Liver (tissue), 9 donors: ENCODE data around the gene NECAB2. TPM values are rescaled to one million over a fixed set of nuclear protein-coding genes. Genes with fewer than 3 reads are reported as not detected.

Experiments
- DNase-seq: peaks from one replicate; pipeline ENCODE4 v3.0.0-alpha.2; 2017; ENCODE audit warnings: low spot score
- H3K27ac ChIP-seq, 2 donors: one replicate each; pipeline ENCODE4 v1.7.0; 2013; ENCODE audit warnings: inconsistent platforms in 2 of 2, low read length in 2 of 2, control low read depth in 1 of 2, low read depth in 1 of 2, mild to moderate bottlenecking in 1 of 2
- H3K27me3 ChIP-seq, 4 donors: one replicate each; pipeline versions ENCODE4 v1.6.1 to v1.7.0; 2013; ENCODE audit warnings: low read length in 3 of 4, inconsistent platforms in 1 of 4, mild to moderate bottlenecking in 1 of 4, moderate library complexity in 1 of 4; ENCODE audit not compliant: control insufficient read depth in 4 of 4, insufficient read depth in 4 of 4
- H3K36me3 ChIP-seq, 4 donors: one replicate each; pipeline versions ENCODE4 v1.6.1 to v1.7.0; 2013; ENCODE audit warnings: low read length in 3 of 4, mild to moderate bottlenecking in 3 of 4, low read depth in 1 of 4, moderate library complexity in 1 of 4; ENCODE audit not compliant: control insufficient read depth in 4 of 4, insufficient read depth in 3 of 4
- H3K4me1 ChIP-seq, 4 donors: one replicate each; pipeline versions ENCODE4 v1.6.1 to v1.7.0; 2013; ENCODE audit warnings: low read length in 3 of 4, mild to moderate bottlenecking in 3 of 4, moderate library complexity in 1 of 4; ENCODE audit not compliant: control insufficient read depth in 4 of 4, insufficient read depth in 4 of 4
- H3K4me3 ChIP-seq, 3 donors: one replicate each; pipeline versions ENCODE4 v1.6.1 to v1.7.0; 2013; ENCODE audit warnings: low read length in 3 of 3, control low read depth in 1 of 3, low read depth in 1 of 3, mild to moderate bottlenecking in 1 of 3
- H3K9ac ChIP-seq, 2 donors: one replicate each; pipeline ENCODE4 v1.7.0; 2013; ENCODE audit warnings: low read length in 2 of 2, mild to moderate bottlenecking in 2 of 2, moderate library complexity in 2 of 2, control low read depth in 1 of 2, low read depth in 1 of 2
- H3K9me3 ChIP-seq, 4 donors: one replicate each; pipeline versions ENCODE4 v1.6.1 to v1.7.0; 2013; ENCODE audit warnings: low read length in 3 of 4; ENCODE audit not compliant: control insufficient read depth in 4 of 4
- FOXA1 ChIP-seq: IDR thresholded peaks from 2 replicates; pipeline ENCODE4 v1.6.1; 2016; ENCODE audit warnings: antibody characterized with exemption
- FOXA2 ChIP-seq: IDR thresholded peaks from 2 replicates; pipeline ENCODE4 v1.6.1; 2016; ENCODE audit warnings: antibody characterized with exemption
- GABPA ChIP-seq, 2 donors: IDR thresholded peaks in 1 of 2; conservative IDR thresholded peaks in 1 of 2; 2 replicates each; pipeline ENCODE4 v1.6.1; 2016; ENCODE audit warnings: antibody characterized with exemption in 2 of 2, mild to moderate bottlenecking in 1 of 2, moderate library complexity in 1 of 2
- HNF4A ChIP-seq, 2 donors: conservative IDR thresholded peaks; 2 replicates each; pipeline ENCODE4 v1.6.1; 2016; ENCODE audit warnings: antibody characterized with exemption in 2 of 2, mild to moderate bottlenecking in 2 of 2
- HNF4G ChIP-seq: IDR thresholded peaks from 2 replicates; pipeline ENCODE4 v1.6.1; 2016; ENCODE audit warnings: antibody characterized with exemption
- JUND ChIP-seq, 2 donors: IDR thresholded peaks; 2 replicates each; pipeline ENCODE4 v1.6.1; 2016; ENCODE audit warnings: antibody characterized with exemption in 2 of 2
- RAD21 ChIP-seq, 2 donors: IDR thresholded peaks; 2 replicates each; pipeline ENCODE4 v1.6.1; 2016; ENCODE audit warnings: antibody characterized with exemption in 2 of 2, mild to moderate bottlenecking in 2 of 2
- RXRA ChIP-seq, 2 donors: IDR thresholded peaks; 2 replicates each; pipeline ENCODE4 v1.6.1; 2017 to 2018; ENCODE audit warnings: antibody characterized with exemption in 2 of 2, mild to moderate bottlenecking in 1 of 2
- SP1 ChIP-seq: IDR thresholded peaks from 2 replicates; pipeline ENCODE4 v1.6.1; 2018; ENCODE audit warnings: antibody characterized with exemption, mild to moderate bottlenecking
- YY1 ChIP-seq: IDR thresholded peaks from 2 replicates; pipeline ENCODE4 v1.6.1; 2016; ENCODE audit warnings: antibody characterized with exemption, mild to moderate bottlenecking
- WGBS: extraction: QIAGEN DNeasy Blood & Tissue Kit; methylation state at CpG from one replicate; pipeline ENCODE4 v1.1.7; 2013; 5-methylcytosine and 5-hydroxymethylcytosine counted together
- polyA plus RNA-seq, 2 donors: library from polyadenylated mRNA; stranded (reverse) in 1 of 2; unstranded in 1 of 2; fragments of 200-250 nt in 1 of 2; fragments of >200 nt in 1 of 2; fragmentation: Nextera tagmentation in 1 of 2; extraction: Ambion mirVana in 1 of 2; gene quantifications; one replicate each; pipeline versions ENCODE4 v1.2.1 to v1.2.3, GENCODE V29; 2013 to 2015
- total RNA-seq, 2 donors: library from RNA; depleted of rRNA; stranded (reverse); fragments of >200 nt; gene quantifications; one replicate each; pipeline ENCODE4 v1.2.3, GENCODE V29; 2014
- TF ChIP-seq, protein P1 (sequence below): IDR thresholded peaks from 2 replicates; pipeline ENCODE4 v1.6.1; 2016; ENCODE audit warnings: antibody characterized with exemption, mild to moderate bottlenecking
- TF ChIP-seq, protein P2 (sequence below): IDR thresholded peaks from 2 replicates; pipeline ENCODE4 v1.6.1; 2016; ENCODE audit warnings: antibody characterized with exemption
- TF ChIP-seq, protein P3 (sequence below): fragments of 150-350 bp; IDR thresholded peaks from 2 replicates; pipeline ENCODE4 v1.5.1; 2017; ENCODE audit warnings: improper control_type of control experiment, low read depth, low read length; ENCODE audit not compliant: missing input control
- TF ChIP-seq, protein P4 (sequence below): IDR thresholded peaks from 2 replicates; pipeline ENCODE4 v1.6.1; 2016; ENCODE audit warnings: antibody characterized with exemption
- donor health status: healthy.
- donor health status: healthy.
- donor health status: healthy.
- donor health status: healthy.
- donor health status: healthy.

Gene NECAB2
- total and polyA plus RNA-seq, 4 donors = 2.7 to 3.8 (median 2.9) TPM; not detected in 1

DNA sequence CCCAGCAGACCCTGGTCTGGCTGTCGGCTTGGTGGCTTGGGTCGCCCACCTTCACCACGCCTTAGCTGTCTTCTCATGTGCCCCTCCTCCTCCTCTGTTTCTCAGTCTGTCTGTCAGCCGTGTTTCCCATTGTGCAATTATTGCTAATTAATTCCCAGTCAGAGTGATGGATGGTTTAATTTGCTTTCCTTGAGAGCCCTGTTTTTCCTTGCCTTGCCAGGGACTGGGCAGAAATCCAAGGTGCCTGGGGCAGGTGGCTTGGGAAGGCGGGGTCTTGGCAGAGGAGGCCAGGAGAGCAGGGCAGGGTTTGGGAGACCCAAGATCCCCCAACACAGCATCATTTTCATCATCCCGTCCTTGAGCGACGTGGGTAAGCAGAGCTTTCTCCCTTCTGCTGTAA lies 21.3 kb downstream of the NECAB2 start:
- WGBS = 90% methylated on average over 8 of the region's 8 CpGs
- DNase-seq = no peak
- H3K27ac ChIP-seq = no peak overlapping the region

DNA sequence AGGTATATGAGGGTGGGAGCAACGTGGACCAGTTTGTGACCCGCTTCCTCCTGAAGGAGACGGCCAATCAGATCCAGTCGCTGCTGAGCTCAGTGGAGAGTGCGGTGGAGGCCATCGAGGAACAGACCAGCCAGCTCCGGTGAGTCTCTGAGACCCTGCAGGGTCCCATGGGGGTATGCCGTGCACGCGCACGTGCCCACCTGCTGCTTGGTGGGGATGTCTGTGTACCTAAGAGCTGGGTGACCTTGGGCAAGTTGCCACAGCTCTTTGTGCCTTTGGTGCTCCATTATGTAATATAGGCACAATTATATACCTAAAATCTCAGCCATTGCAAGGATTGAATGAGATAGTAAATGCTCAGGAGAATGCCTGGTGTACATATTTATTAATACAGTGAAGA lies 22.4 kb downstream of the NECAB2 start:
- no peak for DNase-seq
- Histone ChIP-seq H3K4me1 (no peaks in the 10 kb centered on the region), H3K4me3 (no peak overlapping the region), H3K9me3 (no peaks in the 10 kb centered on the region), H3K27me3 (no peaks in the 10 kb centered on the region), H3K27ac (no peak overlapping the region), H3K9ac (no peak overlapping the region), H3K36me3 (peaks cover 4 to 43% (median 18%) of the 10 kb centered on the region in 4 donors)
- WGBS = 90% methylated on average over 11 of the region's 11 CpGs
- TF ChIP-seq GABPA (IDR thresholded peaks at IDR 0.05 in 1 of 2, conservative IDR thresholded peaks at IDR 0.05 in 1 of 2) (no peak), SP1 (no peak), YY1 (no peak), HNF4A (conservative IDR thresholded peaks at IDR 0.05) (no peak), RXRA (IDR thresholded peaks at IDR 0.05) (no peak), FOXA2 (no peak), RAD21 (IDR thresholded peaks at IDR 0.05) (no peak), HNF4G (no peak), JUND (IDR thresholded peaks at IDR 0.05) (no peak)
- TF ChIP-seq, protein P1, sequence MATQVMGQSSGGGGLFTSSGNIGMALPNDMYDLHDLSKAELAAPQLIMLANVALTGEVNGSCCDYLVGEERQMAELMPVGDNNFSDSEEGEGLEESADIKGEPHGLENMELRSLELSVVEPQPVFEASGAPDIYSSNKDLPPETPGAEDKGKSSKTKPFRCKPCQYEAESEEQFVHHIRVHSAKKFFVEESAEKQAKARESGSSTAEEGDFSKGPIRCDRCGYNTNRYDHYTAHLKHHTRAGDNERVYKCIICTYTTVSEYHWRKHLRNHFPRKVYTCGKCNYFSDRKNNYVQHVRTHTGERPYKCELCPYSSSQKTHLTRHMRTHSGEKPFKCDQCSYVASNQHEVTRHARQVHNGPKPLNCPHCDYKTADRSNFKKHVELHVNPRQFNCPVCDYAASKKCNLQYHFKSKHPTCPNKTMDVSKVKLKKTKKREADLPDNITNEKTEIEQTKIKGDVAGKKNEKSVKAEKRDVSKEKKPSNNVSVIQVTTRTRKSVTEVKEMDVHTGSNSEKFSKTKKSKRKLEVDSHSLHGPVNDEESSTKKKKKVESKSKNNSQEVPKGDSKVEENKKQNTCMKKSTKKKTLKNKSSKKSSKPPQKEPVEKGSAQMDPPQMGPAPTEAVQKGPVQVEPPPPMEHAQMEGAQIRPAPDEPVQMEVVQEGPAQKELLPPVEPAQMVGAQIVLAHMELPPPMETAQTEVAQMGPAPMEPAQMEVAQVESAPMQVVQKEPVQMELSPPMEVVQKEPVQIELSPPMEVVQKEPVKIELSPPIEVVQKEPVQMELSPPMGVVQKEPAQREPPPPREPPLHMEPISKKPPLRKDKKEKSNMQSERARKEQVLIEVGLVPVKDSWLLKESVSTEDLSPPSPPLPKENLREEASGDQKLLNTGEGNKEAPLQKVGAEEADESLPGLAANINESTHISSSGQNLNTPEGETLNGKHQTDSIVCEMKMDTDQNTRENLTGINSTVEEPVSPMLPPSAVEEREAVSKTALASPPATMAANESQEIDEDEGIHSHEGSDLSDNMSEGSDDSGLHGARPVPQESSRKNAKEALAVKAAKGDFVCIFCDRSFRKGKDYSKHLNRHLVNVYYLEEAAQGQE = no peak
- TF ChIP-seq, protein P2, sequence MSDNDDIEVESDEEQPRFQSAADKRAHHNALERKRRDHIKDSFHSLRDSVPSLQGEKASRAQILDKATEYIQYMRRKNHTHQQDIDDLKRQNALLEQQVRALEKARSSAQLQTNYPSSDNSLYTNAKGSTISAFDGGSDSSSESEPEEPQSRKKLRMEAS = no peak
- TF ChIP-seq, protein P3, sequence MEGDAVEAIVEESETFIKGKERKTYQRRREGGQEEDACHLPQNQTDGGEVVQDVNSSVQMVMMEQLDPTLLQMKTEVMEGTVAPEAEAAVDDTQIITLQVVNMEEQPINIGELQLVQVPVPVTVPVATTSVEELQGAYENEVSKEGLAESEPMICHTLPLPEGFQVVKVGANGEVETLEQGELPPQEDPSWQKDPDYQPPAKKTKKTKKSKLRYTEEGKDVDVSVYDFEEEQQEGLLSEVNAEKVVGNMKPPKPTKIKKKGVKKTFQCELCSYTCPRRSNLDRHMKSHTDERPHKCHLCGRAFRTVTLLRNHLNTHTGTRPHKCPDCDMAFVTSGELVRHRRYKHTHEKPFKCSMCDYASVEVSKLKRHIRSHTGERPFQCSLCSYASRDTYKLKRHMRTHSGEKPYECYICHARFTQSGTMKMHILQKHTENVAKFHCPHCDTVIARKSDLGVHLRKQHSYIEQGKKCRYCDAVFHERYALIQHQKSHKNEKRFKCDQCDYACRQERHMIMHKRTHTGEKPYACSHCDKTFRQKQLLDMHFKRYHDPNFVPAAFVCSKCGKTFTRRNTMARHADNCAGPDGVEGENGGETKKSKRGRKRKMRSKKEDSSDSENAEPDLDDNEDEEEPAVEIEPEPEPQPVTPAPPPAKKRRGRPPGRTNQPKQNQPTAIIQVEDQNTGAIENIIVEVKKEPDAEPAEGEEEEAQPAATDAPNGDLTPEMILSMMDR = no peak
- TF ChIP-seq, protein P4, sequence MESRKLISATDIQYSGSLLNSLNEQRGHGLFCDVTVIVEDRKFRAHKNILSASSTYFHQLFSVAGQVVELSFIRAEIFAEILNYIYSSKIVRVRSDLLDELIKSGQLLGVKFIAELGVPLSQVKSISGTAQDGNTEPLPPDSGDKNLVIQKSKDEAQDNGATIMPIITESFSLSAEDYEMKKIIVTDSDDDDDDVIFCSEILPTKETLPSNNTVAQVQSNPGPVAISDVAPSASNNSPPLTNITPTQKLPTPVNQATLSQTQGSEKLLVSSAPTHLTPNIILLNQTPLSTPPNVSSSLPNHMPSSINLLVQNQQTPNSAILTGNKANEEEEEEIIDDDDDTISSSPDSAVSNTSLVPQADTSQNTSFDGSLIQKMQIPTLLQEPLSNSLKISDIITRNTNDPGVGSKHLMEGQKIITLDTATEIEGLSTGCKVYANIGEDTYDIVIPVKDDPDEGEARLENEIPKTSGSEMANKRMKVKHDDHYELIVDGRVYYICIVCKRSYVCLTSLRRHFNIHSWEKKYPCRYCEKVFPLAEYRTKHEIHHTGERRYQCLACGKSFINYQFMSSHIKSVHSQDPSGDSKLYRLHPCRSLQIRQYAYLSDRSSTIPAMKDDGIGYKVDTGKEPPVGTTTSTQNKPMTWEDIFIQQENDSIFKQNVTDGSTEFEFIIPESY = no peak

More for the DNA sequence above, 21.3 kb downstream of the NECAB2 start:
- Histone ChIP-seq H3K36me3 (peaks cover 4 to 31% (median 16%) of the 10 kb centered on the region in 4 donors), H3K9me3 (no peaks in the 10 kb centered on the region), H3K4me3 (no peak overlapping the region), H3K4me1 (no peaks in the 10 kb centered on the region), H3K27me3 (no peaks in the 10 kb centered on the region), H3K9ac (no peak overlapping the region)
- TF ChIP-seq HNF4A (conservative IDR thresholded peaks at IDR 0.05) (no peak), FOXA1 (no peak)
- TF ChIP-seq, protein P4 = no peak
- TF ChIP-seq, protein P1 = no peak
